ENCODE data around the gene ZNF384. TPM values are rescaled to one million over a fixed set of nuclear protein-coding genes. Genes with fewer than 3 reads are reported as not detected.
A peak's percentile ranks its signal among the peaks of the same experiment; 100 is the strongest.

ZNF384 gene
- total and polyA plus RNA-seq, 8 donors: 39.3 to 97.9 (median 89.2) TPM

- peak; percentile 69 for ATAC-seq
- Histone ChIP-seq H3K27ac (no peak overlapping the region), H3K9me3 (no peaks in the 10 kb centered on the region), H3K4me3 (no peak overlapping the region), H3K27me3 (no peaks in the 10 kb centered on the region), H3K36me3 (peaks cover 0 to 44% of the 10 kb centered on the region in 2 donors), H3K4me1 (peaks cover 6 to 9% of the 10 kb centered on the region in 2 donors)
- no peak for TF ChIP-seq CTCF (IDR thresholded peaks at IDR 0.05)
- no peak for DNase-seq
- intact Hi-C loops (cut with DNase I): no loop called here
Observed at GRCh38 chr12:6734506-6735387, 45.6 kb upstream of the ZNF384 start.

- no peak for ATAC-seq
- intact Hi-C loops (cut with DNase I): no loop called here
Observed at GRCh38 chr12:6730169-6730568, 41.0 kb upstream of the ZNF384 start.

GRCh38 chr12:6729186-6729585 is 40.0 kb upstream of the ZNF384 start:
- H3K36me3 ChIP-seq: peaks cover 0 to 64% of the 10 kb centered on the region in 2 donors
- H3K27me3 ChIP-seq: no peaks in the 10 kb centered on the region
- ATAC-seq (no peak), DNase-seq (no peak)
- no peak for TF ChIP-seq CTCF (IDR thresholded peaks at IDR 0.05)
- no peak overlapping the region for H3K4me3 ChIP-seq
- no peaks in the 10 kb centered on the region for H3K9me3 ChIP-seq
- intact Hi-C loops (cut with DNase I): no loop called here
- no peak overlapping the region for H3K27ac ChIP-seq
- peaks cover 7 to 16% of the 10 kb centered on the region in 2 donors for H3K4me1 ChIP-seq

More at GRCh38 chr12:6730169-6730568, 41.0 kb upstream of the ZNF384 start:
- Histone ChIP-seq H3K36me3 (peaks cover 0 to 73% of the 10 kb centered on the region in 2 donors), H3K4me1 (peaks cover 3 to 10% of the 10 kb centered on the region in 2 donors), H3K27ac (no peak overlapping the region), H3K4me3 (no peak overlapping the region), H3K9me3 (no peaks in the 10 kb centered on the region), H3K27me3 (no peaks in the 10 kb centered on the region)
- no peak for DNase-seq
- no peak for TF ChIP-seq CTCF (IDR thresholded peaks at IDR 0.05)

GRCh38 chr12:6725350-6725749 is 36.2 kb upstream of the ZNF384 start:
- H3K9me3 ChIP-seq: no peaks in the 10 kb centered on the region
- intact Hi-C loops (cut with DNase I): no loop called here
- no peak for DNase-seq
- ATAC-seq: no peak
- peaks cover 0 to 35% of the 10 kb centered on the region in 2 donors for H3K36me3 ChIP-seq
- no peaks in the 10 kb centered on the region for H3K27me3 ChIP-seq
- peak overlapping the region in 1 of 2 donors; percentile 60 for H3K4me3 ChIP-seq
- peaks cover 7 to 20% of the 10 kb centered on the region in 2 donors for H3K4me1 ChIP-seq
- H3K27ac ChIP-seq: no peak overlapping the region
- TF ChIP-seq CTCF (IDR thresholded peaks at IDR 0.05): no peak

GRCh38 chr12:6724409-6724797 is 35.2 kb upstream of the ZNF384 start:
- H3K36me3 ChIP-seq: peaks cover 0 to 25% of the 10 kb centered on the region in 2 donors
- H3K4me3 ChIP-seq: peak overlapping the region; percentile 60 to 61
- intact Hi-C loops (cut with DNase I): no loop called here
- peak in 1 of 4 donors; percentile 36 for DNase-seq
- ATAC-seq: peak; percentile 27
- H3K27me3 ChIP-seq: no peaks in the 10 kb centered on the region
- peaks cover 7 to 20% of the 10 kb centered on the region in 2 donors for H3K4me1 ChIP-seq
- no peak for TF ChIP-seq CTCF (IDR thresholded peaks at IDR 0.05)
- H3K27ac ChIP-seq: peak overlapping the region; percentile 86 to 97
- no peaks in the 10 kb centered on the region for H3K9me3 ChIP-seq
